SKM-1 (cell line): ENCODE measurements around the gene PRR7.

ENCODE experiments used
- DNase-seq: peaks from one replicate; lab custom pipeline; 2025; ENCODE audit not compliant: unreplicated experiment; lab: John Stamatoyannopoulos, UW

PRR7 gene

DNA sequence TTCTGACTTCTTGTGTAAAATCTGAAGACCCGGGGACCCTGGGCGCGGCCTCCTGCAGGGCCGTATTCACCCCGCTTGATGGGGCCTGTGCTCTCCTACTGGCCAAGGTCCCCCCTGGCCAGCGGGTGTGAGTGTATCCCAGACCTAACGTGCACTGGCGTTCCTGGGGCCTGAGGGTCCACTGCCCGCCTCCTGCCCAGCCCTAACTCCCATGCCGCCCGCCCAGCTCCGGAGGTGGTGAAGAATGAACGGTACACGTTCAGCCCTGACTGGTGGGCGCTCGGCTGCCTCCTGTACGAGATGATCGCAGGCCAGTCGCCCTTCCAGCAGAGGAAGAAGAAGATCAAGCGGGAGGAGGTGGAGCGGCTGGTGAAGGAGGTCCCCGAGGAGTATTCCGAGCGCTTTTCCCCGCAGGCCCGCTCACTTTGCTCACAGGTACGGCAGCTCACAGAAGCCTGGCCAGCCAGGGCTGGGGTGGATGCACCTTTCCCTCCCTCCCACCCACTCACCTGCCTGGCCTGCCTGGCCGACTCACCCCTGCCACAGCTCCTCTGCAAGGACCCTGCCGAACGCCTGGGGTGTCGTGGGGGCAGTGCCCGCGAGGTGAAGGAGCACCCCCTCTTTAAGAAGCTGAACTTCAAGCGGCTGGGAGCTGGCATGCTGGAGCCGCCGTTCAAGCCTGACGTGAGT lies 10.6 kb upstream of the PRR7 start:
- DNase-seq, result no peak

DNA sequence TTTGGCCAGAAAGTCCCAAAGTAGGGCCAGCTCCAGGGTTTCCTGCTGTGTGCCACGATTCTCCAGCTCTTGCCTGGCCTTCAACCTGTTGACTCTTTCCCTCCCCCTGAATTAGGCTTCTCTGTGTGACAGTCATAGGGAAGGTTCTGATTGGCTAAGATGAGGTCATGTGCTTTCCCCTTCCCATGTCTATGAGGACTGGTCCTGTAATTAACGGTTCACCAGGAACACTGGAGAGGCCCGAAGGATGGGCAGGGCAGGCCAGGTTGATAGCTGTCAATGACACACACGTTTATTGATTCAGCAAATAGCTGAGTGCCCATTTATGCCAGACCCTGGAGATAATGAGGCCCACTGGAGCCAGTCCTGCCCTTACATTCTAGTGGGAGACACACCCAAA lies 9.0 kb upstream of the PRR7 start:
- no peak for DNase-seq

DNA sequence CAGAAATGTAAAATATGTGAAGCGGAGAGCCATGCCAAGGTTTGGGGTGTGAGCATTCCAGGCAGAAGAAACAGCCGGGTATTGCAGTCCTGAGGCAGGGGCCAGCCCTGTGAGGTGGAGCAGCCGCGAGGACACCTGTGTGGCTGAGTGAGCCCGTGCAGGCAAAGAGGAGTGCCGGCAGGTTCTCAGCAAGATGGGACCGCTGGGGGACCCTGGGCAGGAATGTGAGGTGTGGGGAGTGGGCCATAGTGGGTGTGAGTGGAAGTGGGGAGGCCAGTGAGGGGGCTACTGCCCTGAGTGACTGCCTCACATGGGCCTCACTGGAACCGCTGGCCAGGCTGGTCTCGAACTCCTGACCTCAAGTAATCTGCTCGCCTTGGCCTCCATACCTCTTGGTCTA lies 8.1 kb upstream of the PRR7 start:
- no peak for DNase-seq

DNA sequence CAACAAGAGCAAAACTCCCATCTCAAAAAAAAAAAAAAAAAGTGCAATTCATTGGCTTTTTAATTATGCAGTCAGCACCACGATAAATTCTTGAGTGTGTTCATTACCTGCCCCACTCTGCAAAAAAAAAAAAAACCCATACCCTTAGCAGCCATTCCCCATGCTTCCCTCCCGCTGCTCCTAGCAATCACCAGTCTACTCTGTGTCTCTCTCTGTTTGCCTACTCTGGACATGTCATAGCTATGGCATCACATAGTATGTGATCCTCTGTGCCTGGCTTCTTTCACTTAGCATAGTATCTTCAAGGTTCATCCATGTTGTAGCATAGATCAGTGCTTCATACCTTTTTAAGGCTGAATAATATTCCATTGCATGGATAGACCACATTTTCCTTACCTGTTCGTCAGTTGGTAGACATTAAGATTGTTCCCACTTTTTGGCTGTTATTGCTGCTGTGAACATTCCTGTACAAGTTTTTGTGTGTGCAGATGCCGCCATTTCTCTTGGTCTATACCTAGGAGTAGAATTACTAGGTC lies 7.0 kb upstream of the PRR7 start:
- DNase-seq, result no peak

DNA sequence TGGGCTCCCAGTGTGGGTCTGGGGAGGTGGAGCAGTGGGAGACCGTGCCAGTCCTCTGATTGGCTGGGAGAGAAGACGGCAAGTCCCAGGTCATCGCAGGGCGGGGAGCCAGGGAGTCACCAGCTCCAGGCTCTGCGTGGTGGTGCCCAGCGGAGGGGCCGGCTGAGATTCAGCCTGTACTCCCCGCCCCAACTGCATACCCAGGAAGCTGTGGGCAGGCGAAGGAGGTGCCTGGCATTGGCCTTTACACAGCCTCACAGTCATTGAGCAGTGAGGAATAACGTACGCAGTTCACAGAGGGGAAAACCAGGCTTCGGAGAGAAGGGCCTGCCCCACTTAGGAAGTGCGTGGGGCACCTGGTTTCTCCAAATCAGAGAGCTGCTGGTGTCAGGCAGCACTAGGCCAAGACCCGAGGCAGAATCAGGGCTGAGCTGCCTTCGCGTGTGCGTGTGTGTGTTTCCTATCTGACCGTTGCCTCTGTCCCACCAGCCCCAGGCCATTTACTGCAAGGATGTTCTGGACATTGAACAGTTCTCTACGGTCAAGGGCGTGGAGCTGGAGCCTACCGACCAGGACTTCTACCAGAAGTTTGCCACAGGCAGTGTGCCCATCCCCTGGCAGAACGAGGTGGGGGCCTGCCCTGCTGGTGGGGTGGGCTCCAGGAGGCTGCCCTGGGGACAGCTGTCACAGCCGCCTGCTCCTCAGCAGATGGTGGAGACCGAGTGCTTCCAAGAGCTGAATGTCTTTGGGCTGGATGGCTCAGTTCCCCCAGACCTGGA lies 6.2 kb upstream of the PRR7 start:
- no peak for DNase-seq

DNA sequence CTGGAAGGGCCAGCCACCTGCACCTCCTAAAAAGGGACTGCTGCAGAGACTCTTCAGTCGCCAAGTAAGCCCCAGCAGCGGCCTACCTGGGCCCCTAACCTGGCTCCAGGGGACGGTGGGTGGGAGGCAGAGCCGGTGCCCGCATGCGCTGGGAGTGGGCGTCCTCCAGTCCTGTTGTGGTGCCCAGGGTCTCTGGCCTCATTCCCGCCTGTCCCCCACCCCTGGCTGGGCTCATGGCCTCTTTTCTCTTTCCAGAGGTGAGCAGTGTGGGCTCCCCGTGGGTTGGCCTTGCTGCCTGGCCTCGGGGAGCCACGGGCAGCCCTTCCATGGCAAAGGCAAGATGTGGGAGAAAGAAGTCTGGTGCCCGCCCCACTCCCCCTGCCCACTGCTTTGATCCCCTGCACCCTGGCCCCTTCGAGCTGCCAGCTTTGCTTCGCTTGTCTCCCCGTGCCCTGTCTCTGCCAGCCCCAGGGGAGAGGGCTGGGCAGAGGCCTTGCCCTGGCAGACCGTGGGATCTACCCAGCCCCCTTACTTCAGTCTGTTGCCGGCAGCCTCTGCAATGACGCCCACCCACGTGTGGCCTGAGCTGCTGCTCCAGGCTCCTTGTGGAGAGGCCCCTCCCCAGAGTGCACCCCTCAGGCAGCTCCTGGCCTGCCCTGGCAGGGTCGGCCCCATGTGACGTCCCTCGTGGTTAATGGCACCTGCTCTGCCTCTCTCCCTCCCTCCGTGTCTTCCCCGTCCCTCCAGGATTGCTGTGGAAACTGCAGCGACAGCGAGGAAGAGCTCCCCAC lies 5.4 kb upstream of the PRR7 start:
- no peak for DNase-seq

DNA sequence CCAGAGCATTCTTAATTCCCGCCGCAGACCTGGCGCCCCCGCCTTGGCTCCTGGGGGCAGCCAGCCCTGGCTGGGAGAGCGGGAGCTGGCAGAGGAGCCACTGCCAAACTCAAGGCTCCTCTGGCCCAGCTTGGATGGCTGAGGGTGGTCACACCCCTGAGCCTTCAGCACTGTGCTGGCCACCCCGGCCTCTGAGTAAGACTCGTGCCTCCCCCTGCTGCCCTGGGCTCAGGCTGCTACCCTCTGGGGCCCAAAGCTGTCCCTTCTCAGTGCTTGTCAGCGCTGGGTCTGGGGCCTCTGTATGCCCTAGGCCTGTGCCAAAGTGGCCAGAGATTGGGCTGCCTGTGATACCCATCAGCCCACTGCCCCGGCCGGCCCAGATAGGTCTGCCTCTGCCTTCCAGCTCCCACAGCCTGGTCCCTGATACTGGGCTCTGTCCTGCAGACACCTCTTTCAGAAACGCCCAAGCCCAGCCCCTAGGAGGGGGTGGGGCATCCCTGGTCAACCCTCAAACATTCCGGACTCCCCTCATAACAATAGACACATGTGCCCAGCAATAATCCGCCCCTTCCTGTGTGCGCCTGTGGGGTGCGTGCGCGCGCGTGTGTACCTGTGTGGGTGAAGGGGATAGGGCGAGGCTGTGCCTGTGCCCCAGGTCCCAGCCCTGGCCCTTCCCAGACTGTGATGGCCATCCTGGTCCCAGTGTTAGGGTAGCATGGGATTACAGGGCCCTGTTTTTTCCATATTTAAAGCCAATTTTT lies 4.4 kb upstream of the PRR7 start:
- no peak for DNase-seq

DNA sequence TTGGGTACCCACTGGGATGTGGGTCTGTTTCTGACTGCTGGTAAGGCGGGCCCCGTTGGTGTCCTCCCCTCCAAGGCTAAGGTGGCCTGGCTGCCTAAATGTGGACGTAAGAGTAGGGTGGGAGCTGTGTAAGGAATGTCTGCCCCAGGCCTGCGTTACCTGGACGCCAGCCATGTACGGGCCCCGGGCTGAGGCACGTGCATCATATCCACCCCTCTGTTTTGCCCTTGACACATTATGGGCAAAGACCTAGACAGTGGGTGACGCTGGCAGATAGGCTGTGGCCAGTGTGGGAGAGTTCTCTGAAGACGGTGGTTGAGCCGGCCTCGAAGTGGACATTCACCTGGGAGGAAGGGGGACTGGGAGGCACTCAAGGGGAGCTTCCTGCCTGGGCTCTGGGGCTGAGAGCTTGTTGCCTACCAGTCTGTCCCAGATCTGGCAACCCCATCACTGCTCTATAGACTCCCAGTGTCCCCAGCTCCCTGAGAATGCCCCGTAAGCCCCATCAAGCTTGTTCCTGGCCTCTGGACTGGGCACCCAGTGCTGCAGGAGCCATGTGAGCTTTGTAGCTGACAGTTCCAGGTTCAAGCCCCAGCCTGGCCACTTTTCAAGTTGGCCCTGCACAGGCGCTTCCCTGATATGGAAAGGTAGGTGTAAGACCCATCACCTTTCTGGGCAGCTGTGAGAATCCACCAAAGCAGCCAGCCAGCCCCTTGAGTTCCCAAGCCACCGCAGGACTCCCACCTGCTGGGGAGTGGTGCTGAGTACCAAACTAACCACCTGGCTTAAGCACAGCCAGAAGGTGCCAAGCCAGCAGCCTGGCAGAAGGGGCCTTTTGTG lies 3.2 kb upstream of the PRR7 start:
- DNase-seq, result no peak

DNA sequence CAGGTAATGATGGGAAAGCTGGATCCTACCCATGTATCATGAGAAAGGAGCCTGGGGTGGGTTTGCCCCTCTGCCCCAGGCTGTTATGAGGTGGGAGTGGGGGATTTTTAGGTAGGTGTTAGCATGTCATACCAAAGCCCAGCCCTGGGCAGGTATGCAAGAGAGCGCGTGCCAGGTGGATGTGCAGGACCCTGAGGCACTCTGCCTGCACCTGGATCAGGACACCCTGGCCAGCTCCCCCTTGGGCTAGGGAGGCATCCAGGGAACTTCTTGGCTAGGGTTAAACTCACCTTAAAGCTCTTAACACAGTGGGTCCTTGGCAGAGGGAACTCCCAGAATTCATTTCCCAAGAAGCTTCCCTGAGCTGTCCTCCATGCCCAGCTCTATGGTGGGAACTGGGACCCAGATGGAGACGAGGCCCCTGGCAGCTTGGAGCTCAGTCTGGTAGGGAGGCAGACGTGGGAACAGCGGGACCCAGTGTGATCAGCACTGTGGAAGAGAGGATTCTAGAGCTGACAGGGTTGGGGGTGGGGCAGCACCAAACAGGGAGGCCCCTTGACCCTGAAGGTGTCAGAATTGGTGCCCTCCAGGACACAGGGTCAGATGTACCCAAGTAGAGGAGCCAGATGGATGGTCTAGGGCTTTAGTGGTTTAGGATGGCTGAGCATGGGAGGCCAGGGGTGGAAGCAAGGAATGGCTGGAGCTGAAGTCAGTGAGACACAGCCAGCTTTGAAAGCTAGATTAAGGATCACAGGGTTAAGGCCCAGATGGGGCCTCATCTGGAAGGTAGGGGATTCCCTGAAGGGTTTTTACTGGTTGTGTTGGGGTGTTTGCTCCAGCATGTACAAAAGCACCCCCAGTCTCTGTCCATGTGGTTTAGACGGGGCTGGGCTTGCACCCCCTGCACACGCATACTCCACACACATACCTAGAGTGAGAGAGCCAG lies 2.2 kb upstream of the PRR7 start:
- DNase-seq, result no peak

DNA sequence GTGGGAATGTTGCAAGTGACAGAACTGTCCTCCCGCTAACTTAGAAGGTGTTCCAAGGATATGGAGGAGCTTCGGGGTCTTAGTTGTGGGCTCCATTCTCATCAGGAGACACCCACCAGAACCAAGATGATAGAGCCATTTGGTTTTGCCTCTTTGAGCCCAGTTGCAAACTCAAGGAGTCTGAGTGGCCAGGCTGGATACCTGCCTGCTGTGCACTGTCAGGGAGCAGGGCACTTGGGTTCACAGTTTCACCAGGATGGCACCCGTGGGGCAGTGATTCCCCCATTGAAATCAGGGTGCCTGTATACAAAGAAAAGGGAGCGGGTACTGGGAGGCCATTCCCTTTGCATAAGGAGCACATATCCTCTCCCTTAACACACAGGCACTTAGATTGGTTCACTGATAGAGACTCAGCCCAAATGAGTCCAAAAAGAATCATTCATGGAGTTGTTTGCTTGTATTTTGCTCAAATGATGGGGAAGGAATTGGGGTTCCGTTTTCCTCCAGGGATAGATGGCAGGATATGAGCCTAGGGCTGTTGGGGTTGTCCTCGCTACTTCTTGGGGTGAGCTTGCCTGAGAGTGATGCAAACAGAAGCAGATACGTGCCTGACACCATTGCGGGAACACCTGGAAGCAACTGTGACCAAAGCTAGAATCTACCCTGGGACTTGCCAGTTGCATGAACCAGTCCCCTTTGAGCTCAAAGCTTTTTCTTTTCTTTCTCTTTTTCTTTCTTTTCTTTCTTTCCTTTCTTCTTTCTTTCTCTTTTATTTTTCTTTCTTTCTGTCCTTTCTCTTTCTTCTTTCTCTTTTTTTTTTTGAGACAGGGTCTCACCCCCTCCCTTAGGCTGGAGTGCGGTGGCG lies 1.3 kb upstream of the PRR7 start:
- DNase-seq, result no peak

DNA sequence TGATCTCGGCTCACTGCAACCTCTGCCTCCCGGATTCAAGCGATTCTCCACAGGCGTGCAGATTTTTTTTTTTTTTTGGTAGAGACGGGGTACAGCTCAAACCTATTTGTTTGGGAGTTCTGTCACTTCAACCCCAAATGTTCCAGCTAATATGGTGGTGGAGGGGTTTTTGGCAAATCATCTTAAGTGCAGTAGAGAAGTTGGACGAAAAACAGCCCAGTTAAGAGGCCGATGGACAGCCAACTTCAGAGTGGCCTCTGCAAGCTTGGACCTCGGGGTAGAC lies 756 bp upstream of the PRR7 start:
- no peak for DNase-seq

DNA sequence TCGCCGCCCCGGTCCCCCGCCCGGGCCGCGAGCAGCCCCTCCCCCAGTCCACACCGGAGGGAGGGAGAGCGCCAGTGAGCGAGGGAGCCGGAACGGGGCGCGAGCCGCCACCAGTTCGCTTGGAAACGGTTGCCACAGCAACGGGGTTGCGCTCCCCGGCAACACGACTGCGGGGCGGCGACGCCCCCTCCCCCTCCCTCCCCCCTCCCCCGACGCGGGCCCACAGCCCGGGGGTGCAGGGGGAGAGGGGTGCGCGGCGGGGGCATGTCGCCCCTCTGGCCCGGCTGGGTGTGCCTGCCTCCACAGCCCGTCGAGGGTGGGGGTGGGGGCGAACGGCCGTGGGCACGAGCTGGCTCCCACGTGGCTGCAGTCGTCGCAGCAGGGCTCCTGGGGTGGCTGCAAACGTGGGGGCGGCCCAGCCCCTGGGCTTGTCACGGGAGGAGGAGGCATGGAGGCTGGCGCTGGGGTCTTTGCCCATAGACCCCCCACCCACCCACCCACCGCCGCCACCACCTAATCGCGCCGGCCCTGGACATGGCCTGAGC lies 524 bp downstream of the PRR7 start:
- peak; percentile 24 for DNase-seq

DNA sequence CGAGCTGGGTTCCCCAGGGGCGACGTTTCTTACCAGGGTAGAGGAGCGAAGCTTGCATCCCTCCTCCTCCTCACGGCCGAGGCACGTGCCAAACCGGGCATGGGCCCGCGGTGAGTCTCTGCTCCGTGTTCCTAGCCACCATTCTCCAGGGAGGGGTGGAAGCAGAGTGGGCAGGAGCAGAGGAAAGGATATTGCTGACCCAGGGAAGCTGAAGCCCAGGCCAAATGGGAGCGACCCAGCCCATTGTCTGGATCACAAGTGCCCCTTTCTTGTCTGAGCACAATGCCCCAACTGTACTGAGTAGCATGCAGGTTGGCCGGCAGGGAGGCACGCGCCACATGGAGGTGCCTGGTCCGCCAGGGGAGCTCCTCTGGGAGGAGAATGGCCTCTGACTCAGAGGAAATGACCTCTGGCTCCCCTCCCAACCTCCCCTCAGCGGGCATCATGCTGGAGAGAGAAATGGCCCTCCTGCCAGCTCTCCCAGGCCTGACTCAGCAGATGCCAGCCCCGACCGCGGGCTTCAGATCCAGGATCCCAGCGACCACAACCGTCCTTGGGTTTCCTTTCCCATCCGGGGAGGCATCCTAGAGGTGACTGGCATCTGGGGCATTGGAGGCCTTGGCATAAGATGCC lies 1.1 kb downstream of the PRR7 start:
- no peak for DNase-seq

DNA sequence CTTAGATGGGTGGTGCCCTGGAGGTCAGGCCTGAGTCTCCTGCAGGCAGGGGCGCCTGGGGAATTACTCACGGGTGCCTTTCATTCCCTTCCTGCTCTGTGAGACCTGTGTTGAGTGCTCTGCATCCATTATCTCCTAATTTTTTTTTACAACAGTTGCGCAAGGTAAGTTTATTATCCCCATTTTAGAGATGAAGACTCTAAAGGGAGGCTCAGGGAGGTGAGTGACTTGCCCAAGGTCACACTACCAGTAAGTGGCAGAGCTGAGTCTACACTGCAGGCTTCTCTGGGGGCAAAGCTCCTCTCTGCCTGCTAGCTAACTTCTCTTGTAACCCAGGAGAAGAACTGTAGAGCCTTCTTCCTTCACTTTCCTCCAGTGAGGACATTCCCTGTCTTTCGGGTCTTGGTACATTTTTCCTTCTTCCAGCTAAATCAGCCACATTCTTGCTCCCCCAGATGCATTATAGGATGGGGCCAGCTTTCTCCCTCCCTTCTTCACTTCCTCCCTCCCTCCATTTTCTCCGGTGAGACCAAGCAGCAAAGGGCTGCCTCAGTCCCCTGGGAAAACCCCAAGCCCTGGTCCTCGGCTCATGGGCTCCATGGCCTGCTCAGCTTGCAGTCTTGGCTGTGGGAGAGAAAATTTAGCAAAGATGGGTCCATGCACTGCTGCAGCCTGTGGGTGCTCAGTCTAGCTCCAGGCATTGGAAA lies 1.8 kb downstream of the PRR7 start:
- no peak for DNase-seq

DNA sequence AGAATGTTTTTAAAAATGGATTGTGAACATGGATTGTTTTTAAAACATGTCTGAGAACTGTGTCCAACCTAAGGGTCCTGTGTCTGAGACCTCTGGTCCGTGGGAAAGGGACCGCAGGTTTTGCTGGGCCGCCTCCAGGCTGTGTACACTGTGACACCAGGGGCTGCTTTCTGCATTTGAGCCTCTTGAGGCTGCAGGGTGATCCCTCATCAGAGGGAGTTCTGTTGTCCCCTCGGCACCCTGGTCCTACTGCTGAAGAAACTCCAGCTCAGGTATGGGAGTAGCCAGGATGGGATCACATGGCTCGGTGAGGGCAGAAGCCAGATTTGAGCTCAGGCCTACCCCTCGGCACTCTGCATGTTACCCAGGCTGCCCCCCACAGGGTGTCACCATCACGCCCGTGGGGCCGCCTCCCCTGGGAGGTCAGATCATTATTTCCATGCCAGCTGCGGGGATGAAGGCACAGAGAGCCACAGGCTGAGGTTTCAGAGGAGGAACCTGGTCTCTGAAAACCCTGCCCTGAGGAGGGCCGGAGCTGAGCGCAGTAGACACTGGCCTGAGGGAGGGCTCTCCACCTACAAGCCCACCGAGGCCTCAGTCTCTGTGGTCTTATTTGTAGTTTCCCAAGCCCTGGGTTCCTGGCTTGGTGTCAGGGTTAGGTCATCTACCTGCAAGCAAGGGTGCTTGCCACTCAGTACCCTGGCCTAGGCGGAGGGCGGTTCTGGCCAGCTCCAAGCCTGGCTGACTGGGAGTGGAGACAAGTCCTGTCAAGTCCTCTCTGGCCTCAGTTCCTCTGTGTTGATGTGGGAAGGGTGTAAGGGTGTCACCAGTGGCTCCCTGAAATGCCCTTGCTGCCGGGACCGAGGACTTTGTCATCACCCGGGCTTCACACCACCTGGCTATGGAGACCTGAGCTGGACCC lies 2.8 kb downstream of the PRR7 start:
- no peak for DNase-seq
